IPS-20b (cell line): ENCODE measurements around the gene GNG8.
A peak's percentile ranks its signal among the peaks of the same experiment; 100 is the strongest.

ENCODE experiments used
- H3K27ac ChIP-seq: one replicate; pipeline ENCODE4 v1.5.1; 2013; ENCODE audit warnings: low read length
- H3K27me3 ChIP-seq: 2 replicates; pipeline ENCODE4 v1.6.1; 2013; ENCODE audit warnings: mild to moderate bottlenecking, low read length, inconsistent platforms; ENCODE audit not compliant: insufficient read depth
- H3K36me3 ChIP-seq: 2 replicates; pipeline ENCODE4 v1.6.1; 2013; ENCODE audit warnings: low read depth, mild to moderate bottlenecking, inconsistent platforms, low read length, moderate library complexity; ENCODE audit not compliant: insufficient read depth
- H3K4me1 ChIP-seq: 2 replicates; pipeline ENCODE4 v1.6.1; 2013; ENCODE audit warnings: mild to moderate bottlenecking, control low read depth, inconsistent platforms, low read length, moderate library complexity; ENCODE audit not compliant: insufficient read depth
- H3K4me3 ChIP-seq: 2 replicates; pipeline ENCODE4 v1.5.1; 2013; ENCODE audit warnings: mild to moderate bottlenecking, low read length, inconsistent platforms
- H3K9ac ChIP-seq: 2 replicates; pipeline ENCODE4 v1.6.1; 2013; ENCODE audit warnings: low read depth, mild to moderate bottlenecking, inconsistent platforms, low read length, moderate library complexity
- H3K9me3 ChIP-seq: 2 replicates; pipeline ENCODE4 v1.6.1; 2013; ENCODE audit warnings: mild to moderate bottlenecking, low read depth, low read length, inconsistent platforms; ENCODE audit not compliant: insufficient read depth

The GNG8 gene

DNA sequence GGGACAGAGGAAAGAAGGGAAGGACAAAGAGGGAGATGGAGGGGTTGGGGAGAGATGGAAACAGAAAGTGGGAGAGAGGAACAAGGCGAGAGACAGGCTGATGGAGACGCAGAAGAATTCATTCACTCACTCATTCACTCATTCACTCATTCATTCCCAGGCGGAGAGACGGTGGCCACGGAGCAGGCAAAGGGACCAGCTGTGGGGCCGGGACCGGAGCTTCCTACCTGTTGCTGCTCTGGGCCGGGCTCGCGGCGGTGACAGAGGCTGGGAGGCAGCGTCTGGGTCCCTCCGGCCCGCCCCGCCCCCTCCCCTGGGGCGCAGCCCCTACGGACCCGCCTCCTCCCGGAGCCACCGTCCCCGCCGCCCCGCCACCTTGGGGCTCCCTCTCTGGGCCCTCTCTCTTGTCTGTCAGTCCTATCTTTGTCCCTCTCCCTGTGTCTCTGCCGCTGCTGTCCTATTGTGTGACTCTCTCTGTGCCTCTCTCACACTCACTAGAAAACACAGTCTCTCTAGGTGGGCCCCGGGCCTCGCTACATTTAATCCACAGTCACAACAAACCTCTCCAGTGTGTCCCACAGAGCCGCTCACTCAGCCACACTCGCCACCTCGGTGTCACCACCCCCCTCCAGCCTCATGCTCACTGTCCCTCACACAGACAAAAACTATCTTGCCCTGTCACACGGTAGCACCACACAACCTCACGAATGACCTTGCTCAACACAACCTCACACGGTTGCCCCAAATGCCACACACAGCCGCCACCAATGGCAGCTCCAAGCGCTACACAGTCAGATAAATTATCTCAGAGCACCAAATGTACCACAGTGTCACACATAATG lies at the start of gene GNG8:
GNG8 (minus strand) TSS at position 283 of the 842 bp plus-strand sequence. CDS start 1,520 bp downstream, outside the sequence.
- H3K36me3 ChIP-seq = no peaks in the 10 kb centered on the region
- H3K4me1 ChIP-seq = peaks cover 4% of the 10 kb centered on the region
- H3K27me3 ChIP-seq = peaks cover 89% of the 10 kb centered on the region
- H3K9me3 ChIP-seq = no peaks in the 10 kb centered on the region
- H3K27ac ChIP-seq = no peak within 1 kb of the TSS
- H3K9ac ChIP-seq = no peak within 1 kb of the TSS
- peak within 1 kb of the TSS; percentile 73; the same call in 1 of the 2 replicates for H3K4me3 ChIP-seq

DNA sequence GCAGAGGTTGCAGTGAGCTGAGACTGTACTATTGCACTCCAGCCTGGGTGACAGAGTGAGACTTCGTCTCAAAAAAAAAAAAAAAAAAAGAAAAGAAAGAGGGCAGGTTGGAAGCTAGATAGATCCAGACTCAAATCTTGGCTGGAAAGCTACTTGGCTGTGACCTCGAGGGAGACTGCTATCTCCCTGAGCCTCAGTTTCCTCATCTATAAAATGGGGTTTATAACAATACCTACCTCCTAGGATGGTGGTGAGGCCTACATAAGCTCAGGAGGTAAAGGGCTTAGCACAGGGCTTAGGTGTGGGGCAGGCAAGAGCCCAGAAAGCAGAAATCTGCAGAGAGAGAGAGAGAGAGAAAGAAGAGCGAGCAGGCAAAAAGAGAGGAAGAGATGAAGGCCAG lies 49.2 kb upstream of the GNG8 start:
- Histone ChIP-seq H3K9me3 (no peaks in the 10 kb centered on the region), H3K4me1 (no peaks in the 10 kb centered on the region), H3K9ac (no peak overlapping the region), H3K27me3 (no peaks in the 10 kb centered on the region), H3K27ac (no peak overlapping the region), H3K4me3 (no peak overlapping the region), H3K36me3 (peaks cover 78% of the 10 kb centered on the region)

DNA sequence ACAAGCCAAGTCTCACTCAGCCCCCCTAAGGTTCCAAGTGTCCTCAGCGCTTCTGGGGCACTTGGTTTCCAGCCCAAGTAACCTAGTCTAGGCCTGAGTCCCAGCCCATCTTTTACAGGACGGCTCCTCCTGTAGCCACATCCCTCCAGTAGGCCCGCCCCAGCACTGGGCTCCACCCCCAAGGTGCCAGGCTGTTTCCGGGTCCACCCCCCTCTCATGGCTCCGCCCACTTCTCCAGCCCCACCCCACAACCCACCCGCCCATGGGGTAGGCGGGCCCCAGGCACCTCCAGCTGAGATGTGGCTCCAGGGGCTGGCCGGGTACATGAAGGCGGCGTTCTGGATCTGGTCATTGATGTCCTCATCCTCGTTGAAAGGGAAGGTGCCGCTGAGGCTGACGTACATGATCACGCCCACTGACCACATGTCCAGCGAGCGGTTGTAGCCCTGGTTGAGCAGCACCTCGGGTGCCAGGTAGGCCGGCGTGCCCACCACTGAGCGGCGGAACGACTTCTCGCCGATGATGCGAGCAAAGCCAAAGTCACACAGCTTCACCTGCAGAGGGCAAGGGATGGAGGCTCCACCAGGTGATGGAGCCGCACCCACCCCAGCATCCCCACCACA lies 42.2 kb upstream of the GNG8 start:
- no peaks in the 10 kb centered on the region for H3K27me3 ChIP-seq
- H3K4me3 ChIP-seq = no peak overlapping the region
- H3K4me1 ChIP-seq = no peaks in the 10 kb centered on the region
- H3K9ac ChIP-seq = no peak overlapping the region
- H3K27ac ChIP-seq = no peak overlapping the region
- H3K36me3 ChIP-seq = peaks cover 70% of the 10 kb centered on the region
- H3K9me3 ChIP-seq = no peaks in the 10 kb centered on the region

DNA sequence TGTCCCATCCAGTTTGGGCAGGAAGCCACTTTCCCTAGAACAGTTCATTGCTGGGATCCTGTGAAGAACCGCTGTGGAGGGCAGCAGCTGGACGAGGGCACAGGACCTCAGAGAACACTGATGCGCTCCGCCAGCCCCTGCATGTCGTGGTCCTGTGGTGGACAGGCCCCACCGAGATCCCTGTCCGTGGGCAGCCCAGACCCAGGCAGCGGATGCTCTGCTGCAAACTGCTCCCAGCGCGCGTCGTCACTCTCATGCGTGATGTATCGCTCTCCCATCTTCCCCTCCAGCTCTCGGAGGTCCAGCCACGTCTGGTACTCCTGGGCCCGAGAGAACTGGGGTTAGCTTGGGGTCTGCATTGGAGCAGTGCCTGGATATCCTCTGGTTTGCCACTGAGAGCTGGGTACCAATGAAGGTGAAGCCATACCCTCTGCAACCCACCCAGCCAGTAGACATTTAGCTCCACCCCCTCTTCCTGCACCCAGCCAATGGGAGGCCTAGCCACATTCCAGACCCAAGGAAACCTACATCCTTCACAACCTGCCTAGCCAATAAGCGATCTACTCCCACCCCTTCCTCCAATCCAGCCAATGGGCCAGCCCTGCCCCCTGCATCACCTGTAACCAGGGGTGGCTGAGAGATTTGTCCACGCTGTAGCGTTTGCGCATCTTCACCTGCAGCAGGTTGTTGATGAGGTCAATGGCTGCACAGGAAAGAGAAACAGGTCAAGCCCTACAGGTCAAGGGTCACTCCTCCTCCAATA lies 38.6 kb upstream of the GNG8 start:
- H3K9me3 ChIP-seq = no peaks in the 10 kb centered on the region
- no peaks in the 10 kb centered on the region for H3K4me1 ChIP-seq
- H3K27ac ChIP-seq = no peak overlapping the region
- H3K4me3 ChIP-seq = no peak overlapping the region
- peaks cover 50% of the 10 kb centered on the region for H3K36me3 ChIP-seq
- no peak overlapping the region for H3K9ac ChIP-seq
- no peaks in the 10 kb centered on the region for H3K27me3 ChIP-seq

DNA sequence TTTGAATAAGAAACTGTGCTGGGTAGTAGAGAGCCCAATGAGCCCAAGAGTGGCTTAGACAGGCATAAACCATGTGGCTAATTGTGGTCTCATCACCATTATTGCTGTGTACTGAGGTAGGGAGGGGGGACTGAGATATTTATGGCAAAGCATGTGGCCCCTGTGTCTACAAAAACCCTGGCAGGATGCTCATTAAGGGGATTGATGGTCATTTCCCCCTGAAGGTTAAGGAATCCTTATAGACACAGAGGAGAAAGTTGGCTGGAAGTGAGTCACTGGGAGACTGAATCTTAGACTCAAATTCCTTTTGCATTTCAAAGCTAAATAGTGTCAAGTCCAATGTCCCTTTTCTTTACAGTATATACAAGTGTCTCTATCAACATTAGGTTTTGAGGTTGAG lies 34.8 kb upstream of the GNG8 start:
- no peak overlapping the region for H3K9ac ChIP-seq
- peaks cover 23% of the 10 kb centered on the region for H3K36me3 ChIP-seq
- no peaks in the 10 kb centered on the region for H3K4me1 ChIP-seq
- no peaks in the 10 kb centered on the region for H3K9me3 ChIP-seq
- H3K27ac ChIP-seq = no peak overlapping the region
- no peaks in the 10 kb centered on the region for H3K27me3 ChIP-seq
- no peak overlapping the region for H3K4me3 ChIP-seq

DNA sequence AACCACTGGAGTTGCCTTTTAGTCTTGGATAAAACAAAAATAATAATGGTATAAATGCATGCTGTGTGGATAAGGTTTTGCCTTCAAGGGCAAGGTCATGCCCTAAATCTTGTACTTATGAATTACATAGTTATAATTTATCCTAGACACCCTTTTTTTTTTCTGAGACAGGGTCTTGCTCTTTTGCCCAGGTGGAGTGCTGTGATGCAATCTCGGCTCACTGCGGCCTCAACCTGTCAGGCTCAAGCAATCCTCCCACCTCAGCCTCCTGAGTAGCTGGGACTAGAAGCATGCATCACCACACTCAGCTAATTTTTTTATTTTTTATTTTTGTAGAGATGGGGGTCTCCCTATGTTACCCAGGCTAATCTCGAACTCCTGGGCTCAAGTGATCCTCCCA lies 32.7 kb upstream of the GNG8 start:
- no peaks in the 10 kb centered on the region for H3K27me3 ChIP-seq
- no peak overlapping the region for H3K4me3 ChIP-seq
- no peak overlapping the region for H3K9ac ChIP-seq
- H3K9me3 ChIP-seq = no peaks in the 10 kb centered on the region
- H3K27ac ChIP-seq = no peak overlapping the region
- H3K36me3 ChIP-seq = peaks cover 9% of the 10 kb centered on the region
- no peaks in the 10 kb centered on the region for H3K4me1 ChIP-seq

DNA sequence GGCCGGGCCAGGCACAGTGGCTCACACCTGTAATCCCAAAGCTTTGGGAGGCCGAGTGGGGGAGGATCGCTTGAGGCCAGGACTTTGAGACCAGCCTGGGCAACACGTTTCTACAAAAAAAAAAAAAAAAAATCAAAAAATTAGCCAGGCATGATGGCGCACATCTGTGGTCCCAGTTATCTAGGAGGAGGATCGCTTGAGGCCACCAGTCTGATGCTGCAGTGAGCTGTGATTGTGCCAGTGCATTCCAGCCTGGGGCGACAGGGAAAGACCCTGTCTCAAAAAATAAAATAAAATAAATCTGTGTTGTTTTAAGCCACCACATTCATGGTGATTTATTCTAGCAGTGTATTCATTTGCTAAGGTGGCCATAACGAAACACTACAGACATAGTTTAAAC lies 29.1 kb upstream of the GNG8 start:
- H3K36me3 ChIP-seq = no peaks in the 10 kb centered on the region
- no peak overlapping the region for H3K9ac ChIP-seq
- peaks cover 7% of the 10 kb centered on the region; the same call in 1 of the 2 replicates for H3K4me1 ChIP-seq
- no peaks in the 10 kb centered on the region for H3K9me3 ChIP-seq
- no peak overlapping the region for H3K4me3 ChIP-seq
- H3K27ac ChIP-seq = no peak overlapping the region
- peaks cover 7% of the 10 kb centered on the region for H3K27me3 ChIP-seq

DNA sequence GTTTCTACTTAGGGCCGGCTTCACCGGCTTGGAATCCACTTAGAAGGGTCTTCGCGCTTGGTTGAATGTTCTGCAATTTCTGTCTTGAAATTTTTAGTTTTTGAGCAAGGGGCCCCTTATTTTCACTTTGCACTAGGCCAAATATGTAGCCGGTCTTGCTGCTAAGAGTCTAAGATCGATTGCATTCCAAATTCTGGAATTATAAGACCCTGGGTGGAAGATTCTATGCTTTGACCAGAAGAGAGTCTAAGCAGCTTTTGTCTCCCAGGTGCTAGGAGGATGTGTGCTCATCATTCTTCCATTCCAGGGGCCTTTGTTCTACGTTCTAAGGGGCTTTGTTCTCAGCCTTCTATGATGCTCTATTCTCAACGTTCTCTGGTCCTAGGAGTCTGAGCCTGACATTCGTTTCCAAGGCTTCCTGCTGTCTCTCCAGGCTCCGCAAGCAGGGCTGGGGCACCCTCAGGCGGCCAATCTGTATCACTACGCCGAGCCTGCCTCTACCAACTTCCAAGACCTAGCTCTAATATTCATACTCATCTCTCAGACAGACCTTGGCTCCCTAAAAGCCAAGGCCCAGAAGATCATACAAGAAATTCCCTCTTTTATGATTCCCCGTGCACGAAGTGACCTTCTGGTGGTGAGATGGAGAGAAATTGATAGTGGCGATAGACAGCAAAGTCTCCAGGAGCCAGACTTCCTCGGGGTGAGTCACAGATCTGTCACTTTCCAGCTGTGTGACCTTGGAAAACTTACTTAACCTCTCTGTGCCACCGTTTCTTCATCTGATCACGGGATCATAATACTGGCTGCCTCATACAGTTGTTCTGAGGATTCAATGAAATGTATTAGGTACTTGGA lies 26.0 kb upstream of the GNG8 start:
- H3K36me3 ChIP-seq = no peaks in the 10 kb centered on the region
- H3K9me3 ChIP-seq = no peaks in the 10 kb centered on the region
- H3K9ac ChIP-seq = no peak overlapping the region; the same call in 1 of the 2 replicates
- H3K4me3 ChIP-seq = peak overlapping the region; percentile 54; the same call in 1 of the 2 replicates
- peaks cover 31% of the 10 kb centered on the region for H3K27me3 ChIP-seq
- no peak overlapping the region for H3K27ac ChIP-seq
- peaks cover 16% of the 10 kb centered on the region; the same call in 1 of the 2 replicates for H3K4me1 ChIP-seq

DNA sequence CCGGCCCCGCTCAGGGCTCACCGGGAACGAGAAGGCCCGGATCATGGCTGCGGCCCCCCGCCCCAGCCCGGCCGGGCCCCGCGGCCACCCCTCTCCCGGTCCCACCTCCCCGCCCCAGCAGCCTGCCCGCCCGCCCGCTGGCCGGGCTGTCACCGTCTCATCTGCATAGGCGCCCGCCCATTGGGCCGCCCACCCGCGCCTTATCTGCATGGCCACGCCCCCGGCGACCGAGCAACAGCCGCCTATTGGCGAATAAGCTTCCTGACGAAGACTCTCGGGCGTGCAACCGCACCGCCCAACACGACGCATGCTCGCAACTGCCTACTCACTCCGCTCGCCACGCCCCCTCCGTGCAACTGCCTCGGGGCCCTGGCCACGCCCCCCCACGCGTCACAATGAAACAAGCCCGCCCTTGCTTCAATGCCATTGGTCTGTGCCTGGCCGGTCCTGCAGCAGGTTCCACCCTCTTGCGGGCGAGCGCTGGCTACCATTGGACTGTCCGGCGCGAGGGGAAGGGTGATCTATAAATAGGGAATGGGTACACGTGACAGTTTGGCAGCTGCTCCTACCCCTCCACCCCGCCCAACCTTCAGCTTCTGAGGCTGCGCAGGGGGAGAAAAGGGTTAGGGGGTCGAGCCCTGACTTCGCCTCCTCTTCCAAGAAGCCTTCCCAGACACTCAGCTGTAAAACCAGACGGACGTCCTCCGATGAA lies 25.2 kb upstream of the GNG8 start, which contains the start of gene DACT3:
DACT3 (minus strand) TSS at position 163 of the 712 bp plus-strand sequence; CDS start at position 45, 118 bp downstream.
- Histone ChIP-seq H3K27ac (no peak within 1 kb of the TSS), H3K27me3 (peaks cover 31% of the 10 kb centered on the region), H3K4me1 (peaks cover 16% of the 10 kb centered on the region; the same call in 1 of the 2 replicates), H3K9me3 (no peaks in the 10 kb centered on the region), H3K36me3 (no peaks in the 10 kb centered on the region), H3K4me3 (peak within 1 kb of the TSS; percentile 69), H3K9ac (no peak within 1 kb of the TSS; the same call in 1 of the 2 replicates)

DNA sequence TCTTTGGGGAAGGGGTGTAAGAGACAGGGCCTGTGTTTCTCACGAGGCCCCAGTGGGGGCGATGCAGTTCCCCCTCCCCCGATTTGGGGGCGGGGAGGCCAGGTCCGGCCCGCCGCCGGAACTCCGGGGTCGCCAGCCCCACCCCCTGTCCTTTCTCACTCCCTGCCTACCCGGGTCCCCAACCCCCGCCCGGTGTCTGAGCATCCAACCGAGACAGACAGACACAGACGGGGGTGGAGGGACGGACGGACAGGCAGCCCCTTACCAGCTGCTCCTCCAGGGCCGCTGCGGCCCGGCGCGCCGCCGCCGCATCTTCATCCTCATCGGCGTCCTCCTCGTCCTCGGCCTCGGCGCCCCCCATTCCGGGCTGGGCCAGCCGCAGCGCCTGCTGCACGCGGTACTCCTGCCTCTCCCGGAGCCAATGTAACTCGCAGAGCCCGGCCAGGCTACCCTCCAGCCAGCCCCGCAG lies 24.6 kb upstream of the GNG8 start:
- H3K4me1 ChIP-seq = peaks cover 16% of the 10 kb centered on the region; the same call in 1 of the 2 replicates
- no peaks in the 10 kb centered on the region for H3K36me3 ChIP-seq
- peaks cover 31% of the 10 kb centered on the region for H3K27me3 ChIP-seq
- peak overlapping the region; percentile 69 for H3K4me3 ChIP-seq
- no peak overlapping the region; the same call in 1 of the 2 replicates for H3K9ac ChIP-seq
- H3K9me3 ChIP-seq = no peaks in the 10 kb centered on the region
- H3K27ac ChIP-seq = no peak overlapping the region
